Measurements from ENCODE around the gene RXRB. TPM values are rescaled to one million over a fixed set of nuclear protein-coding genes. Genes with fewer than 3 reads are reported as not detected.
"Not testable (repeated sequence)": the region's sequence is repeated elsewhere in the genome, so short reads cannot be mapped to it uniquely, and the experiment has no call there.

The RXRB gene
- total and polyA plus RNA-seq, 4 donors, result 19.2 to 79.0 (median 47.0) TPM

- peaks cover 9% of the 10 kb centered on the region for H3K27me3 ChIP-seq (ENCODE audit: control insufficient read depth, insufficient read depth, low read length)
- DNase-seq (ENCODE audit: low read depth in 4 of 6, low spot score in 6 of 6), result no peak
- WGBS (ENCODE audit: insufficient coverage), result 82% methylated on average over 6 of the region's 6 CpGs
- H3K4me3 ChIP-seq (ENCODE audit: low read depth, low read length), result no peak overlapping the region
- H3K27ac ChIP-seq (ENCODE audit: low read depth, low read length), result no peak overlapping the region
- H3K4me1 ChIP-seq (ENCODE audit: control insufficient read depth, insufficient read depth, low read length), result no peaks in the 10 kb centered on the region
- no peaks in the 10 kb centered on the region for H3K36me3 ChIP-seq (ENCODE audit: control insufficient read depth, insufficient read depth, low read length)
- H3K9me3 ChIP-seq (ENCODE audit: control insufficient read depth, insufficient read depth, low read length), result no peaks in the 10 kb centered on the region
Observed at GRCh38 chr6:33236852-33237251, 36.4 kb upstream of the RXRB start.

- Histone ChIP-seq H3K4me1 (ENCODE audit: control insufficient read depth, insufficient read depth, low read length) (no peaks in the 10 kb centered on the region), H3K27me3 (ENCODE audit: control insufficient read depth, insufficient read depth, low read length) (peaks cover 9% of the 10 kb centered on the region), H3K27ac (ENCODE audit: low read depth, low read length) (no peak overlapping the region), H3K4me3 (ENCODE audit: low read depth, low read length) (no peak overlapping the region), H3K36me3 (ENCODE audit: control insufficient read depth, insufficient read depth, low read length) (no peaks in the 10 kb centered on the region), H3K9me3 (ENCODE audit: control insufficient read depth, insufficient read depth, low read length) (no peaks in the 10 kb centered on the region)
- DNase-seq (ENCODE audit: low read depth in 4 of 6, low spot score in 6 of 6), result no peak
Observed at GRCh38 chr6:33236328-33236727, 35.9 kb upstream of the RXRB start.

DNA sequence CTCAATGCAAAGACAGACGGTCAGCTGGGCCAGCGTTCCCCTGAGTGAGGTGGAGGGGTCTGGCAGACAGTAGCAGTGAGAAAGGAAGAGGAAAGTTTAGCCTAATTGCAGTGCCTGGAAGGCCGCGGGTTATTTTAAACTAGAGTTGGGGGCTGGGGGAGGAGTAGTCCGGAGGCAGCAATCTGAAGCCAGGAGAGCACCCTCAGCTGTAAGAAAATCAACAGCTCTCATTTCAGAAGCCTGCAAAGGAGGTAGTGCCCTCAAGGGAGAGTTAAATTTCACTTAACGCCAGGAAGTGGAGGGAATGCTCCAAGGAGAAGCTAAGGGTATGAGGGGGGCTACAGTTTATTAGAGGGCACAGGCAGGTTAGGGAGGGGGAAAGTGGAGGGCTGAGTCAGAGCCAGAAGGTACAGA lies 34.8 kb upstream of the RXRB start:
- Histone ChIP-seq H3K4me3 (ENCODE audit: low read depth, low read length) (no peak overlapping the region), H3K4me1 (ENCODE audit: control insufficient read depth, insufficient read depth, low read length) (no peaks in the 10 kb centered on the region), H3K27me3 (ENCODE audit: control insufficient read depth, insufficient read depth, low read length) (peaks cover 7% of the 10 kb centered on the region), H3K36me3 (ENCODE audit: control insufficient read depth, insufficient read depth, low read length) (no peaks in the 10 kb centered on the region), H3K9me3 (ENCODE audit: control insufficient read depth, insufficient read depth, low read length) (no peaks in the 10 kb centered on the region), H3K27ac (ENCODE audit: low read depth, low read length) (no peak overlapping the region)
- DNase-seq (ENCODE audit: low read depth in 4 of 6, low spot score in 6 of 6), result peak in 1 of 6 donors; percentile 47
- WGBS (ENCODE audit: insufficient coverage), result 8% methylated on average over 5 of the region's 6 CpGs

- H3K36me3 ChIP-seq (ENCODE audit: control insufficient read depth, insufficient read depth, low read length); H3K9me3 ChIP-seq (ENCODE audit: control insufficient read depth, insufficient read depth, low read length); H3K27ac ChIP-seq (ENCODE audit: low read depth, low read length); DNase-seq (ENCODE audit: low read depth in 4 of 6, low spot score in 6 of 6); H3K27me3 ChIP-seq (ENCODE audit: control insufficient read depth, insufficient read depth, low read length); H3K4me3 ChIP-seq (ENCODE audit: low read depth, low read length); H3K4me1 ChIP-seq (ENCODE audit: control insufficient read depth, insufficient read depth, low read length): not testable (repeated sequence)
- WGBS (ENCODE audit: insufficient coverage), result 51% methylated on average over 3 of the region's 14 CpGs
Observed at GRCh38 chr6:33226503-33227120, 26.1 kb upstream of the RXRB start.

GRCh38 chr6:33217681-33218080 lies 17.2 kb upstream of the RXRB start:
- Histone ChIP-seq H3K9me3 (ENCODE audit: control insufficient read depth, insufficient read depth, low read length) (no peaks in the 10 kb centered on the region), H3K4me1 (ENCODE audit: control insufficient read depth, insufficient read depth, low read length) (peaks cover 14% of the 10 kb centered on the region), H3K4me3 (ENCODE audit: low read depth, low read length) (no peak overlapping the region), H3K36me3 (ENCODE audit: control insufficient read depth, insufficient read depth, low read length) (no peaks in the 10 kb centered on the region), H3K27me3 (ENCODE audit: control insufficient read depth, insufficient read depth, low read length) (no peaks in the 10 kb centered on the region), H3K27ac (ENCODE audit: low read depth, low read length) (no peak overlapping the region)
- DNase-seq (ENCODE audit: low read depth in 4 of 6, low spot score in 6 of 6), result no peak
- 33% methylated on average over 2 of the region's 3 CpGs for WGBS (ENCODE audit: insufficient coverage)

DNA sequence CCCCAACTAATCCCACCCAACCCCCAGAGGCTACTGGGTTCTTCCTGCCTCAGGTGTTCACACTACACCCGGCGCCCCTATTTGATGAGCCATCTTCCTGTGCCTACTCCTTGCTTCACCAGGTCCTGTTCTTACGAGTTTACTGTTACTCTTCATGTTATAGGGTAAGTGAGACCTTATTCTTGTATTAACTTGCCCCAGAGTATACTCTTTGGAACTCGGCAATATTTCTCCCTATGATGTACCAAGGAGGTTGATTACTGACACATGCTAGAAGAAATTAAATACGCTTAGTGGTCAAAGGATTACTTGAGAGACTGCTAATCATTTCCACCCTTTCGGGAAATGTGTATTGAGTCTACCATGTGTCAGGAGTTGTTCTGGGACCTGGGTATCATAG lies 16.8 kb upstream of the RXRB start:
- no peak overlapping the region for H3K27ac ChIP-seq (ENCODE audit: low read depth, low read length)
- no peaks in the 10 kb centered on the region for H3K27me3 ChIP-seq (ENCODE audit: control insufficient read depth, insufficient read depth, low read length)
- no peak for DNase-seq (ENCODE audit: low read depth in 4 of 6, low spot score in 6 of 6)
- no peaks in the 10 kb centered on the region for H3K9me3 ChIP-seq (ENCODE audit: control insufficient read depth, insufficient read depth, low read length)
- peaks cover 15% of the 10 kb centered on the region for H3K4me1 ChIP-seq (ENCODE audit: control insufficient read depth, insufficient read depth, low read length)
- no peak overlapping the region for H3K4me3 ChIP-seq (ENCODE audit: low read depth, low read length)
- peaks cover under 1% of the 10 kb centered on the region for H3K36me3 ChIP-seq (ENCODE audit: control insufficient read depth, insufficient read depth, low read length)
- no CpG with 5 or more reads among the region's 6 CpGs for WGBS (ENCODE audit: insufficient coverage)

GRCh38 chr6:33216117-33216649 lies 15.7 kb upstream of the RXRB start:
- Histone ChIP-seq H3K27ac (ENCODE audit: low read depth, low read length) (no peak overlapping the region), H3K9me3 (ENCODE audit: control insufficient read depth, insufficient read depth, low read length) (no peaks in the 10 kb centered on the region), H3K27me3 (ENCODE audit: control insufficient read depth, insufficient read depth, low read length) (no peaks in the 10 kb centered on the region), H3K4me1 (ENCODE audit: control insufficient read depth, insufficient read depth, low read length) (peaks cover 23% of the 10 kb centered on the region), H3K36me3 (ENCODE audit: control insufficient read depth, insufficient read depth, low read length) (peaks cover 12% of the 10 kb centered on the region), H3K4me3 (ENCODE audit: low read depth, low read length) (no peak overlapping the region)
- 92% methylated on average over 2 of the region's 4 CpGs for WGBS (ENCODE audit: insufficient coverage)
- DNase-seq (ENCODE audit: low read depth in 4 of 6, low spot score in 6 of 6), result no peak

- Histone ChIP-seq H3K9me3 (ENCODE audit: control insufficient read depth, insufficient read depth, low read length) (no peaks in the 10 kb centered on the region), H3K4me1 (ENCODE audit: control insufficient read depth, insufficient read depth, low read length) (peaks cover 23% of the 10 kb centered on the region), H3K36me3 (ENCODE audit: control insufficient read depth, insufficient read depth, low read length) (peaks cover 15% of the 10 kb centered on the region), H3K4me3 (ENCODE audit: low read depth, low read length) (no peak overlapping the region), H3K27ac (ENCODE audit: low read depth, low read length) (no peak overlapping the region), H3K27me3 (ENCODE audit: control insufficient read depth, insufficient read depth, low read length) (no peaks in the 10 kb centered on the region)
- no peak for DNase-seq (ENCODE audit: low read depth in 4 of 6, low spot score in 6 of 6)
- WGBS (ENCODE audit: insufficient coverage), result 78% methylated on average over 6 of the region's 9 CpGs
Observed at GRCh38 chr6:33215271-33216116, 15.0 kb upstream of the RXRB start.

- H3K4me3 ChIP-seq (ENCODE audit: low read depth, low read length), result peak overlapping the region; percentile 54
- H3K36me3 ChIP-seq (ENCODE audit: control insufficient read depth, insufficient read depth, low read length), result peaks cover 22% of the 10 kb centered on the region
- no peaks in the 10 kb centered on the region for H3K9me3 ChIP-seq (ENCODE audit: control insufficient read depth, insufficient read depth, low read length)
- no peaks in the 10 kb centered on the region for H3K27me3 ChIP-seq (ENCODE audit: control insufficient read depth, insufficient read depth, low read length)
- DNase-seq (ENCODE audit: low read depth in 4 of 6, low spot score in 6 of 6), result no peak
- no peak overlapping the region for H3K27ac ChIP-seq (ENCODE audit: low read depth, low read length)
- 7% methylated on average over 4 of the region's 9 CpGs for WGBS (ENCODE audit: insufficient coverage)
- peaks cover 23% of the 10 kb centered on the region for H3K4me1 ChIP-seq (ENCODE audit: control insufficient read depth, insufficient read depth, low read length)
Observed at GRCh38 chr6:33213989-33214335, 13.5 kb upstream of the RXRB start.

All from spinal cord (tissue), 10 donors.